ENCODE measurements around the gene NCBP1.
A peak's percentile ranks its signal among the peaks of the same experiment; 100 is the strongest.
"Not testable (repeated sequence)": the region's sequence is repeated elsewhere in the genome, so short reads cannot be mapped to it uniquely, and the experiment has no call there.

NCBP1 gene

GRCh38 chr9:97632985-97633858, at the start of gene NCBP1, which contains the start of gene TSTD2:
NCBP1 (plus strand) TSS chr9:97633821; CDS start chr9:97633882, 61 bp downstream.
TSTD2 (minus strand) TSS chr9:97633368; CDS start chr9:97627562, 5,806 bp downstream.
- peak; percentile 94 for DNase-seq

- DNase-seq: not testable (repeated sequence)
Measured at GRCh38 chr9:97584778-97585177, 48.8 kb upstream of the NCBP1 start.

GRCh38 chr9:97586909-97587308, 46.7 kb upstream of the NCBP1 start:
- not testable (repeated sequence) for DNase-seq

- DNase-seq: no peak
Measured at GRCh38 chr9:97591535-97591934, 42.1 kb upstream of the NCBP1 start.

GRCh38 chr9:97592126-97592525, 41.5 kb upstream of the NCBP1 start:
- DNase-seq: no peak

- DNase-seq: no peak
Measured at GRCh38 chr9:97593960-97594359, 39.7 kb upstream of the NCBP1 start.

- DNase-seq: no peak
Measured at GRCh38 chr9:97594381-97594921, 39.2 kb upstream of the NCBP1 start.

GRCh38 chr9:97596906-97597305, 36.7 kb upstream of the NCBP1 start:
- no peak for DNase-seq

GRCh38 chr9:97598461-97599288, 34.9 kb upstream of the NCBP1 start:
- peak; percentile 71 for DNase-seq

GRCh38 chr9:97599314-97599846, 34.2 kb upstream of the NCBP1 start:
- no peak for DNase-seq

GRCh38 chr9:97600531-97601227, 32.9 kb upstream of the NCBP1 start:
- no peak for DNase-seq

- no peak for DNase-seq
Measured at GRCh38 chr9:97601228-97601898, 32.3 kb upstream of the NCBP1 start.

- no peak for DNase-seq
Measured at GRCh38 chr9:97602430-97602829, 31.2 kb upstream of the NCBP1 start.

- no peak for DNase-seq
Measured at GRCh38 chr9:97604901-97605645, 28.5 kb upstream of the NCBP1 start.

- peak; percentile 35 for DNase-seq
Measured at GRCh38 chr9:97615439-97616072, 18.1 kb upstream of the NCBP1 start.

GRCh38 chr9:97617939-97618416, 15.6 kb upstream of the NCBP1 start:
- no peak for DNase-seq

- not testable (repeated sequence) for DNase-seq
Measured at GRCh38 chr9:97620063-97620462, 13.6 kb upstream of the NCBP1 start.

- not testable (repeated sequence) for DNase-seq
Measured at GRCh38 chr9:97622483-97622882, 11.1 kb upstream of the NCBP1 start.

GRCh38 chr9:97623946-97624345, 9.7 kb upstream of the NCBP1 start:
- DNase-seq: no peak

- no peak for DNase-seq
Measured at GRCh38 chr9:97625620-97626019, 8.0 kb upstream of the NCBP1 start.

Measured in NCI-H146 (cell line).